ENCODE results near the gene FLVCR1. TPM values are rescaled to one million over a fixed set of nuclear protein-coding genes. Genes with fewer than 3 reads are reported as not detected.

FLVCR1 gene
- 1 to 10 TPM; 3.2 to 7.2 (median 4.9) TPM for total RNA-seq

DNA sequence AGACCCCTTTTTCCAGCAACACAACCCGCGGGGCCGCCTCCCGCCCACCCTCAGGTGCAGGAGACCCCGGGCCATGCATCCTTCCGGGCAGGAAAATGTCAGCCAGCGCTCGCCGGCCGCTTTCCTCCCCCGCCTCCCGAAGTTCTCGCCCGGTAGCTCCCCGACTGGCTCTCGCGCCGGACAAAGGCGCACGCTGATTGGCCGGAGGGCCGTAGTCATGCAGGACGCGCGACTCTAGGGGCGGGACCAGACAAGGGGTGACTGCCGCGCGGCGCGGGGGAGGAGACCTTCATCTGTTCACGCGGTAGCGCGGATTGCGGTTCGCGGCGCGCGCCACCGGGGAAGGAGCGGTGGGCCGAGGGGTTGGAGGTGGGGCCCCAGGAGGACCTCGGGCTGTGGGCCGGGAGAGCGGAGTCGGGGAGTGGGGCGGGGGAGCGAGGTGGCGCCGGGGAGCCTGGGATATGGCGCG, at the start of gene FLVCR1:
FLVCR1 (plus strand) TSS at position 284 of the 469 bp plus-strand sequence; CDS start at position 462, 178 bp downstream.
- TF ChIP-seq, protein P1, sequence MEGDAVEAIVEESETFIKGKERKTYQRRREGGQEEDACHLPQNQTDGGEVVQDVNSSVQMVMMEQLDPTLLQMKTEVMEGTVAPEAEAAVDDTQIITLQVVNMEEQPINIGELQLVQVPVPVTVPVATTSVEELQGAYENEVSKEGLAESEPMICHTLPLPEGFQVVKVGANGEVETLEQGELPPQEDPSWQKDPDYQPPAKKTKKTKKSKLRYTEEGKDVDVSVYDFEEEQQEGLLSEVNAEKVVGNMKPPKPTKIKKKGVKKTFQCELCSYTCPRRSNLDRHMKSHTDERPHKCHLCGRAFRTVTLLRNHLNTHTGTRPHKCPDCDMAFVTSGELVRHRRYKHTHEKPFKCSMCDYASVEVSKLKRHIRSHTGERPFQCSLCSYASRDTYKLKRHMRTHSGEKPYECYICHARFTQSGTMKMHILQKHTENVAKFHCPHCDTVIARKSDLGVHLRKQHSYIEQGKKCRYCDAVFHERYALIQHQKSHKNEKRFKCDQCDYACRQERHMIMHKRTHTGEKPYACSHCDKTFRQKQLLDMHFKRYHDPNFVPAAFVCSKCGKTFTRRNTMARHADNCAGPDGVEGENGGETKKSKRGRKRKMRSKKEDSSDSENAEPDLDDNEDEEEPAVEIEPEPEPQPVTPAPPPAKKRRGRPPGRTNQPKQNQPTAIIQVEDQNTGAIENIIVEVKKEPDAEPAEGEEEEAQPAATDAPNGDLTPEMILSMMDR (IDR thresholded peaks at IDR 0.05), result no peak
- ATAC-seq (ENCODE audit: low FRiP score), result peak; percentile 99
- peak; percentile 92 for DNase-seq (ENCODE audit: low spot score)

DNA sequence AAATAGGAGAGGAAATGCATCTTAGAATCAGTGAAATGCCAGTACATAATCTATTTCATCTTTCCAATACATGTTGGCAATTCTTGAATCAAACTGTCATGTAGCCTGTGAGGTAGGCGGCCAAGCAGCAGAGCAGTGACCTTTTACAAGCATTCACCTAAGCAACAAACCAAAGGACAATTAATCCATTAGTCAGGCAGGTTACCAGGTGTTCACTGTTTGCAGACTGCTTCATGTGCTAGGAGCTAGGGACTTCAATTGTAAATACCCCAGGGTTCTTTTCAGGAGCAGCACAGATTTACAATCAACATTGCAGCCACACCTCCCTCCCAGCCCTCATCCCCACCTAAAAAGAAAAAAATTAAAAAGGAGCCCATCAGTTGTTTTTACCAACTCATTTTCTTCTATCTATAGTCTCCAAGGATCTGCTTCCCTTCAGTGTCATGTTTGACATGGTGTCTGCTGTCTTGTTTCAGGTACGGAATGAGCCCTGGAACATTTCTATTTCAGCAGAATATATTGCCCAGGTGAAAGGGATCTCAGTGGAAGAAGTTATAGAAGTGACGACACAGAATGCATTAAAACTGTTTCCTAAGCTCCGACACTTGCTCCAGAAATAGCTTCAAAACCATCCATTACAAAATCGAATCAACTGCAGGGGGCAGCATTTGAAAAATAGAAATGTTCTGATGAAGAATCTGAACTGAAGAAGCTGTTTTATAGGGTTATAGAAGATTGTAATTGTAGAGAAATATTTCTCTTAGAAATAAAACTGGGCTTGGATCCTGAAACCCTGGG, 43.3 kb upstream of the FLVCR1 start:
- ATAC-seq (ENCODE audit: low FRiP score) (no peak), DNase-seq (ENCODE audit: low spot score) (no peak)
- TF ChIP-seq, protein P1 (IDR thresholded peaks at IDR 0.05), result no peak

DNA sequence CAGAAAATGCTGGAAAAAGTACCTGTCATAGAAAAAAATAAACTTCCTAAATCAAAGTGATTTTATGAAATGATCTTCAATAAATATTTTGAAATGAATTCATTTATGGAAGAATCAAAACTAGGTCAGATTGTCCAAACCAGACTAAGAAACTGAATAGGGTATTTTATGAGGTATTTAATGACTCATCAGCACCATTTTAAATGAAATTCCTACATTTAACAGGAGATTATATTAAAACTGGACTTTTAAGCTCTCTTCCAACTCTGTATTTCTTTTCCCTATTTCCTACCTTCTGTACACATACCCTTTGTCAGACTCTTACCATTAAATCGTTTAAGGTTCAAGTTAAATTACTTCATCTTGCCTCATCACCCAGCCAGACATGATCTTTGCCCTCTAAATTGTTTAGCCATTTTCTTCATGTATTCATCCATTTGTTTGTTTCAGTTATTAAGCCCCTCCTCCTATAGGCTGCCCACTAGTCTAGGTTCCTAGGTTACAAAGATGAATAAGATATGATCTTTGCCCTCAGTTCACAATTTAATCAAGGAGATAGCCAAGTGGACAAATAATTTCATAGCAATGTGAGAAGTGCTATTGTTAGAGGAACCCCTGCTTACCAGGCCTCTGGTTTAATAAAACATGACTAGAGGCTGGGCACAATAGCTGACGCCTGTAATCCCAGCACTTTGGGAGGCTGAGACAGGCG, 41.4 kb upstream of the FLVCR1 start:
- no peak for ATAC-seq (ENCODE audit: low FRiP score)
- DNase-seq (ENCODE audit: low spot score), result no peak
- TF ChIP-seq, protein P1 (IDR thresholded peaks at IDR 0.05), result no peak

DNA sequence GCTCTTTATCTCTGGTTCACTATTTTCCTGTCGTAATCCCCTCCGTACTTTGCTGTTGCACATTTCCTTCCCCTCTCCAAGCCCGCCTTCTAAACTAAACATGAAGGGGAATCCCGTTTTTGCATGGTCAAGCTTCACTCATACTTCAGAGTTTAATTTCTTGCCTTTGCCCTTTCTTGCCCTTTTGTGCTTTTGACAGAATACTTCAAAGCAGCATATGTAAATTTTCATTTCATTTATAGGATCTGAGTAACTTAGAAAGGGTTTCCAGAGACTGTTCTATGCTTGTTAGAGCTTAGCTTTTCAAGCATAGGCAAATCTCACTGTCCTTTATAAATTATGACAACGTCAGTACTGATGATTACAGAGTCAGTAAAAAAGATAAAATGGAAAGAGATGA, 38.3 kb upstream of the FLVCR1 start:
- DNase-seq (ENCODE audit: low spot score), result no peak
- TF ChIP-seq, protein P1 (IDR thresholded peaks at IDR 0.05), result no peak
- no peak for ATAC-seq (ENCODE audit: low FRiP score)

DNA sequence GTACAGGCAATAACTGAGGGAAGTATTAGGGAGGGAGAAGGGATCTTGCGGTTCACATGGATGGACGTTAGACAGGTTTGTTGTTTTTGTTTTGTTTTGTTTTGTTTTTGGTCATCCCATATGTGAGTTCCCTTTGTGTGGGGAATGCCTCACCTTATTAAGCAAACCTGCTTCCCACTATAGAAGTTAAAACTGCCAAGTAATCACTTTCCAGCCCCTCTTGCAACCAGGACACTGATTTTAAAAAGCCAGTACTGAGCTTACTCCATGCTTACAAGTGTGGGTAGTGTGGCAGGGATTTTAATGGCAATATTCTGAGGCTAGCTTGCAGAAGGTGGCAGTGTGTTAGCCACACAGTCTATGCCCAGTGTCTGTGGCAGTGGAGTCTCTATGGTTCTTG, 37.1 kb upstream of the FLVCR1 start:
- no peak for ATAC-seq (ENCODE audit: low FRiP score)
- TF ChIP-seq, protein P1 (IDR thresholded peaks at IDR 0.05), result no peak
- no peak for DNase-seq (ENCODE audit: low spot score)

DNA sequence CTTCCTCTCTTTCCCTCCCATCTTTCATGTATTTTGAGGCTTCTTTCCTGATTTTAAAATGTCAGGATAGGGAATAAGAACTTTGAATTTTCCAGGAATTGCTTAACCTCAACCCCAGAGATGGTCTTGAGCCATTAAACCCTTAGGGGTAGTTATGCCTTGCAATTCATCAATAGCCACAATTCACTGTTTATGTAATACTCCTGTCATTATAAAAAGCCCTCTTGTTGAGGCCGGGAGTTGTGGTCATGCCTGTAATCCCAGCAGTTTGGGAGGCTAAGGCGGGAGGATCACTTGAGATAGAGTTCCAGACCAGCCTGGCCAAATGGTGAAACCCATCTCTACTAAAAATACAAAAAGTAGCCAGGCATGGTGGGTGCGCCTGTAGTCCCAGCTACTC, 35.1 kb upstream of the FLVCR1 start:
- TF ChIP-seq, protein P1 (IDR thresholded peaks at IDR 0.05), result no peak
- DNase-seq (ENCODE audit: low spot score) (no peak), ATAC-seq (ENCODE audit: low FRiP score) (no peak)

Data from omental fat pad (tissue), 4 donors.